GM10266 (cell line): ENCODE results near the gene GPSM1.
"Not testable (repeated sequence)": the region's sequence is repeated elsewhere in the genome, so short reads cannot be mapped to it uniquely, and the experiment has no call there.

Source experiments
- DNase-seq: peaks from one replicate; pipeline ENCODE4 v3.0.0; 2012; ENCODE audit errors: extremely low spot score
- CTCF ChIP-seq: IDR thresholded peaks from 2 replicates; pipeline ENCODE4 v1.5.1; 2012; ENCODE audit warnings: mild to moderate bottlenecking, low read depth; ENCODE audit not compliant: control insufficient read depth, insufficient read depth; ENCODE audit errors: missing control alignments

The GPSM1 gene

GRCh38 chr9:136314944-136315343 is 12.4 kb upstream of the GPSM1 start:
- DNase-seq, result no peak
- no peak for TF ChIP-seq CTCF

- DNase-seq, result no peak
- TF ChIP-seq CTCF, result no peak
Observed at GRCh38 chr9:136316271-136316751, 11.0 kb upstream of the GPSM1 start.

GRCh38 chr9:136316896-136317676 is 10.3 kb upstream of the GPSM1 start:
- no peak for DNase-seq
- no peak for TF ChIP-seq CTCF

- no peak for TF ChIP-seq CTCF
- DNase-seq, result no peak
Observed at GRCh38 chr9:136317695-136318094, 9.6 kb upstream of the GPSM1 start.

GRCh38 chr9:136318111-136318775 is 9.1 kb upstream of the GPSM1 start:
- no peak for TF ChIP-seq CTCF
- DNase-seq, result no peak

- no peak for DNase-seq
- no peak for TF ChIP-seq CTCF
Observed at GRCh38 chr9:136318776-136319241, 8.5 kb upstream of the GPSM1 start.

- not testable (repeated sequence) for DNase-seq
Observed at GRCh38 chr9:136319244-136319643, 8.1 kb upstream of the GPSM1 start.

- DNase-seq, result not testable (repeated sequence)
Observed at GRCh38 chr9:136319955-136320354, 7.4 kb upstream of the GPSM1 start.

GRCh38 chr9:136320972-136321371 is 6.4 kb upstream of the GPSM1 start:
- DNase-seq, result not testable (repeated sequence)
